HG03108 (cell line): ENCODE results near the gene EFCAB11.
A peak's percentile ranks its signal among the peaks of the same experiment; 100 is the strongest.
"Not testable (repeated sequence)": the region's sequence is repeated elsewhere in the genome, so short reads cannot be mapped to it uniquely, and the experiment has no call there.

Experiments
- ATAC-seq: cut with Tn5 transposase; IDR thresholded peaks from one replicate; pipeline ENCODE4 v1.9.1; 2021; ENCODE audit warnings: moderate library complexity; ENCODE audit not compliant: unreplicated experiment

EFCAB11 gene

DNA sequence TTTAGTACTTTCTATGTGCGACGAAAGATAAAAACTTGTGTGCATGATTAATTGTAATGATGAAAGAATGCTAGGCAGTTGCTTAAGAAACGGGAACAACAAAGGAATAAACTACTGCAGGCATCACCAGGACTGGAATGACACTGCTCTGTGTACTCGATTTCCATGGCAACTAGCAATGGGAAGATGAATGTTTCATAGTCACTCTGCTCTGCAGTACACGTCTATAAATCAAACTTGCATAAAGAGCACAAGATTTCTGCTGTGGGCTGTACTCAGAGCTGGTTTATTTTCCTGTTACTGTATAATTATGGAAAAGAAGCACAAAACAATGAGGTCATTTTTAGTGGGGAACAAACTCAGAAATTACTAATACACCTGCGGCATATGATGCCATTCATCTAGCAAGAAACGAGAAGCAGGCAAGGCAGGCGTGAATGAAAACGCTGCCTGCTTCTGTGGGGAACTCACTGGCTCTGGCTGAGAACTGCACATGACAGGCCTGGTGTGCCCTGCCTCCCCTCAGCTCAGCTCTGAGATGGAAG is 41.8 kb downstream of the EFCAB11 start:
- ATAC-seq, result no peak

DNA sequence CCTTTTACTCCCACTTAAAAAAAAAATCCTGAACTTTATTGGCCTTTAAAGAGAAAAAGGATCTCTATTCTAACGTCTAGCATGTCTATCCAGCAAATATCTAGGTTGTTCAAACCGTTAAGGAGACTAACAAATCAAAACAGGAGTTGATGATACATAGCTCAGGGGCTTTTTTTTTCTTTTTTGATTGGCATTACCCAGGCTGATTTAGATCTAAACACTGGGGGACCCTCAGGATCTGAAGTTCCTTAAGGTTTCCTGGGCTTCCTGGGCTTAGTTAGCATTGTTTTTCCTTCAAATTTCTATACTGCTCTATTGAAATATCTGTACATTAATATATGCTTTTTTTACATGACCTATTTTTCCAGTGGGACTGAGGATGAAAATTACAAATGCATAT is 42.3 kb downstream of the EFCAB11 start:
- ATAC-seq, result no peak

DNA sequence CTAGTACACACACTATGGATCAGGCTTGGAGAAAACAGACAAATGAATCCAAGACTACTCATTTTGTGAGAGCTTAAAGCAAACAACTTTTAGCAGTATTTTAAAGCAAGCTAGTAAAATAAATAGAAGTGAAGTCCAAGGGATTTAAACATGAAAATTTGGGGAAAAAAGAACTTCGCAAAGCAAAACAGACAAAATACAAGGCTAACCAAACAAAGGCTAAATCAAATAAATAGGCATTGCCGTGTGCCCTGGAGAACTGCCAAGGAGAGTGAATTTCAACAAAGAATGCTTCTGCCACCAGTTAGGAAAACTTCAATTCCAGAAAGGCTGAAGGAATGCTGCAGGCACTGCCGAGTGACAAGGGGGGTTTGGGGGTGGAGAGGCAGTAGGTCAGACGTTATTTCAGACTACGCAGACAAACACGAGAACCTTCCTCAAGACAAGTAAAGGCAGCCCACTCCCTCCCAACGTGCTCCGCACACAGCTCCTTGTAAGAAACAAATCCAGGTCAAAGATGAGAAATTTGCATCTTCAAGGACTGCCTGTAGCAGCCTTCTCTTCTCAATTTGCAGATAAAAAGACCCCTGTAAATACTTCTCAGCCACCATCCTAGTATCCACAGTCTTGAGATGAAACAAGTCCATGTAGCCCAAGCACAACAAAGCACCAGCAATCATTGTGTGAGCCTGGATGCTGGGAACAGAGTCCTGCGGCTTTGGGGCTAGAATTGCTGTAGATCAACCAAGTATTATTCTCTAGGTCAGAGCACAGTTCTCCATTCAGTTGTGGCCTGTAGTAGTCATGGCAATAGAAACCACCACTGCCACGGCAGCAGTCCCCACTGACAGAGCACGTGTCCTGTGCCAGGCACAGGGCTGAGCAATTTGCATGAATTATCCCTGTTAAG is 43.3 kb downstream of the EFCAB11 start:
- ATAC-seq, result no peak

DNA sequence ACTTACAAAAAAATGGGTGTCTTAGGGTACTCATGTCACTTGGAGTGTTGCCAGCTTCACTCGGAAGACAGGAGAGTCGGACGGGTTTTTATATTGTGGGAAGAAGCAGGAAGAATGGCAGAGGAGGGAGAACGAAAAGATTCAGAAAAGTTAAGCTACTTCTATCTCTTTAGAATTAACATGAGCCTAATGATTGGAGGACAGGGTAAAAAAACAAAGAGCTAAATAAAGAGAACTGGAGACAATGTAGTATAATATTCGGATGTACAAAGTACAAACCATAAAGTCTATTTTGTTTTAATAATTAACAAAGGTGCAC is 43.9 kb downstream of the EFCAB11 start:
- no peak for ATAC-seq

- ATAC-seq, result no peak
Measured at GRCh38 chr14:89909586-89909985, 44.9 kb downstream of the EFCAB11 start.

GRCh38 chr14:89908712-89909450 is 45.6 kb downstream of the EFCAB11 start:
- no peak for ATAC-seq

GRCh38 chr14:89907655-89908054 is 46.9 kb downstream of the EFCAB11 start:
- no peak for ATAC-seq

GRCh38 chr14:89906000-89906399 is 48.5 kb downstream of the EFCAB11 start:
- no peak for ATAC-seq

GRCh38 chr14:89903340-89903952 is 51.1 kb downstream of the EFCAB11 start:
- ATAC-seq, result no peak

GRCh38 chr14:89902881-89903280 is 51.6 kb downstream of the EFCAB11 start:
- no peak for ATAC-seq

DNA sequence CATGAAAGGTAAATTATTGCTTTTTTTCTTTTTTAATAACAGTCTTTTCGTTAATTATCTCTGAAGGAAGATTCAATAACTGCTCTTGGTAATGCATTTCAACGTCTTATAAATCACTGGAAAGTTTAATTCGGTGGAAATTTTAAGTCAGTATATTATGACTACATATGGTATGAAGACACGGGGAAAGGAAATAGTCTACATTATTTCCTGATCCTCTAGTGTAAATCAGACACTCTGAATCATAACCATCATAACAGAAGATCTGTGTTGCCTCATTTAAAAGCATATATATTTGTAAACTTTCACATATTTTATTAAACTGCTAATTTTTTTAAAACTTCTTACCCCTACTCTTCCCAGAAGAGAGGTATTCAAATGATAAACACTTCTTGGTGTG is 53.7 kb downstream of the EFCAB11 start:
- ATAC-seq, result no peak

DNA sequence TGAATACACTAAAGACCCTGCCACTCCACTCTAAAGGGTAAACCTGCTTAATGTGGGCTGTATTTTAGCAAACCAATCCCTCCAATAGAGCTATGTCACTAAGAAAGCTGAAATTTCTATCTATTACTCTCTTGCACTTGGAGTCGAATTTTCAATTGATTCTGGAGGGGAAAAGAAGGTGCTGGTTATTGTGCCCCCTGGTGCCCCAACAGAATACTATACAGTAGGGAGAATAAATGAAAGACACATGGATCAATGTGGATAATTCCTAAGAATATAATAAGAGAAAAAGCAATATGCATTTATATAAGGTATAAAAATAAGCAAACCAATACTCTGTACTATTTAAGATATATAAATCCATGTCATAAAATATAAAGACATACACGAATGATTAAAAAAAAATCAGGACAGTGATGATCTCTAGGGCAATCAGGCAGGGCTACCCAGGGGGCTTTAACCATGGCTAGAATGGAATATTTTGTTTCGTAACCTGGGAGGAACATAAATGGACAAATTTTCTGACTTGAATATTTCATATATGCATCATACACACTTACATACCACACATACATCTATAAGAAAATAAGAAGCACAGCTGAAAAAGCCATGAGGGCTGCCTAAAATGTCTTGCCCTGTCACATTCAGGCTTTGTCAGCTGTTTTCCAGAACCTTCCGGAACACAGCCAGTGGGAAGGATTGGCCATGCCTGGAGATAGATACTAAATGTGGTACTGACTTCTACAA is 54.4 kb downstream of the EFCAB11 start:
- ATAC-seq, result no peak

DNA sequence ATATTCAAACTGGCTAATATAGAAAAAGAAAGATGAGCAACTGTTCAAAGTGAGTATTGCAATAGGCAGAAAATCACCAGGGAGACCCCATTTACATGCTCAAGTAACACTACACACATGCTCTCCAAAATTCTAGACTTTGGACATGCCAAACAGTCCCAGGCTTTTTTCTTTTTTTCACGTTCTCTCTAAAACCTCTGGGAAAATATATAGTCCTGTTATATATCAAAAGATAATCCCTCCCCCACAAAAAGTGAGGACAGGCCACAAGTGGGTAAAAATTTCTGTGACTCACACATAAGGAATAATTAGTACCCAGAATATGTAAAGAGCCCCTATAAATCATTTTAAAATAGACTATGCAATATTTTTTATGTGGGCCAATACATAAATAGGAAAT is 55.2 kb downstream of the EFCAB11 start:
- ATAC-seq, result no peak

DNA sequence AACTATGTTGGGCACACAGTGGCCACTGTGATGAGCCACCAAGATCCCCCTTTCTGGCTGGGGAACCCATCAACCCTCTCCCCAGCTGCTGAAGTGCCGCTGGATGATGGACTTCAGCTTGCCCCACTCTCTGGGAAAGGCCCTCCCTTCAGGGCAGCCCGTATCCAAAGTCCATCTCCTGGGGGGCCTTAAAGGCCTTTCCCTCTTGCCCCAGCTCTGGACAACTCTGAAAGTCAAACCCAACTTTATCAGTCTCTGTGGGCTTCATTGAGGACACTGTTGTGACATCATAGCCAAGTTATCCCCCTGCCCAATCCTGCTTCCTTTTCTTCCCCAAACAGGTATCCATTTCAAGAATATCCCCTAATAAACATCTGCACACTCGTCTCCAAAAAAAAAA is 61.1 kb downstream of the EFCAB11 start:
- not testable (repeated sequence) for ATAC-seq

GRCh38 chr14:89892953-89893352 is 61.6 kb downstream of the EFCAB11 start:
- no peak for ATAC-seq

- not testable (repeated sequence) for ATAC-seq
Measured at GRCh38 chr14:89891721-89892120, 62.8 kb downstream of the EFCAB11 start.

DNA sequence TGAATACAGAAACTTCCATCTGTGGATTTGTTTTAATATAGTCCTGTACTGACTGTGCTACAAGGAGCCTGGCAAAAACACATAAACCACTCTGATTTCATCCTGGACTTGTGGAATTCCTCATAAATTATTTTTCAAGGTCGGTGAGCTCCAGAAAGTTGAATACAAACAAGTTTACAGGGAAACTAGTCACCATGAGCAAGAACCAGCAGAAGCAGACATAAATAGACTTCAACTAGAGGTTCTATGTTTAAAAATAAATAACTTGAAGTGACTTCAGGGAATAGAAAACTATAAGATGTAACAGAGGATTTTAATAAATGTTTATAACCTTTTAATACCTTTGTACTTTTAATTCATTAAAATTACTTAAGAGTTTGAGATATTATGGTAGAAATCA is 63.5 kb downstream of the EFCAB11 start:
- ATAC-seq, result no peak

GRCh38 chr14:89890589-89890988 is 63.9 kb downstream of the EFCAB11 start:
- no peak for ATAC-seq

DNA sequence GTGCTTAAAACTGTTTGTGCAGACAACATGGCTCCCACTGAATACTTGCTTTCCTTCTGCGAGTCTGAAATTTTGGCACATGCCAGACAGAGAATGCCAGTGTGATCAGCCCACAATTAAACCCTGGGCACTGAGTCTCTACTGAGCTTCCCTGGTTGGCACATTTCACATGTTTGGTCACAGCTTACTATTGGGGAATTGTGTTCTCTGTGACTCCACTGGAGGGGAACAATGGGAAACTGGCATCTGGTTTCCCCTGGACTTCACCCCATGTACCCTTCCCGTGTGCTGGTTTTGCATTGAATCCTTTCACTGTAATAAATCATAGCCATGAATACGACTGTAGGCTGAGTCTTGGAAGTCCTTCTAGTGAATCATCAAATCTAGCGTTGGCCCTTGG is 64.9 kb downstream of the EFCAB11 start:
- ATAC-seq, result no peak

- no peak for ATAC-seq
Measured at GRCh38 chr14:89884761-89885160, 69.8 kb downstream of the EFCAB11 start.

- peak; percentile 83 for ATAC-seq
Measured at GRCh38 chr14:89881839-89882238, 72.7 kb downstream of the EFCAB11 start.
